B cell (primary cell): ENCODE results near the gene PHIP. TPM values are rescaled to one million over a fixed set of nuclear protein-coding genes. Genes with fewer than 3 reads are reported as not detected.

ENCODE experiments used
- ATAC-seq: fragments of 200-7000 bp; cut with Tn5 transposase; one replicate; pipeline ENCODE4 v1.10.0; 2021; ENCODE audit warnings: low read depth, mild to moderate bottlenecking, moderate number of reproducible peaks, moderate library complexity
- CTCF ChIA-PET: fragments of 350-600 bp; sonication (Branson Sonifier 250); formaldehyde crosslinking; loops from one replicate; lab custom pipeline; 2021; ENCODE audit warnings: antibody characterized with exemption, inconsistent platforms; lab: Charles Lee
- POLR2A ChIA-PET: fragments of 350-600 bp; sonication (Branson Sonifier 250); formaldehyde crosslinking; loops from one replicate; lab custom pipeline; 2021; ENCODE audit warnings: antibody characterized with exemption; lab: Charles Lee
- DNase-seq: peaks from one replicate; pipeline ENCODE4 v3.0.0; 2013
- H2AFZ ChIP-seq: 2 replicates; pipeline ENCODE4 v1.6.1; 2012; ENCODE audit warnings: mild to moderate bottlenecking, low read depth, low read length; ENCODE audit not compliant: insufficient read depth, poor library complexity, severe bottlenecking
- H3K27ac ChIP-seq, 2 donors: 1 replicate in 1 of 2; 2 replicates in 1 of 2; pipeline ENCODE4 v1.5.1; 2012 to 2013; ENCODE audit warnings: low read length in 2 of 2, mild to moderate bottlenecking in 2 of 2, moderate library complexity in 1 of 2
- H3K27me3 ChIP-seq, 4 experiments: fragments of 200-600 bp in 1 of 4; sonication (generic) in 1 of 4; replicated peaks in 1 of 4; 1 replicate in 2 of 4; 2 replicates in 2 of 4; pipeline versions ENCODE4 v1.6.1 to v1.7.0; 2013 to 2016; ENCODE audit warnings: low read length in 3 of 4, mild to moderate bottlenecking in 2 of 4, mixed read lengths in 1 of 4, moderate library complexity in 1 of 4; ENCODE audit not compliant: insufficient read depth in 4 of 4, control insufficient read depth in 3 of 4; ENCODE audit errors: control extremely low read depth in 1 of 4
- H3K36me3 ChIP-seq, 2 experiments: replicated peaks in 1 of 2; 1 replicate in 1 of 2; 2 replicates in 1 of 2; pipeline versions ENCODE4 v1.6.1 to v1.7.1; 2013; ENCODE audit warnings: low read length in 1 of 2; ENCODE audit not compliant: insufficient read depth in 2 of 2, control insufficient read depth in 1 of 2; ENCODE audit errors: control extremely low read depth in 1 of 2, extremely low read depth in 1 of 2
- H3K4me1 ChIP-seq, 2 donors: fragments of 200-600 bp in 1 of 2; sonication (generic) in 1 of 2; 1 replicate in 1 of 2; 2 replicates in 1 of 2; pipeline versions ENCODE4 v1.5.1 to v1.6.1; 2013 to 2017; ENCODE audit warnings: low read length in 2 of 2; ENCODE audit not compliant: control insufficient read depth in 2 of 2, insufficient read depth in 2 of 2
- H3K4me2 ChIP-seq: replicated peaks from 2 replicates; pipeline ENCODE3; 2012; ENCODE audit warnings: mild to moderate bottlenecking, low read depth, low read length; ENCODE audit not compliant: poor library complexity, severe bottlenecking
- H3K4me3 ChIP-seq, 5 experiments: fragments of 200-600 bp in 1 of 5; sonication (generic) in 1 of 5; 1 replicate in 3 of 5; 2 replicates in 2 of 5; pipeline versions ENCODE4 v1.5.1 to v1.7.0; 2011 to 2016; ENCODE audit warnings: low read length in 4 of 5, mild to moderate bottlenecking in 4 of 5, low read depth in 2 of 5, control low read depth in 1 of 5, moderate library complexity in 1 of 5; ENCODE audit not compliant: insufficient read depth in 1 of 5; ENCODE audit errors: control extremely low read depth in 1 of 5, extremely low read depth in 1 of 5
- H3K79me2 ChIP-seq: fragments of 200-600 bp; sonication (generic); one replicate; pipeline ENCODE4 v1.6.0; 2016; ENCODE audit warnings: low read length; ENCODE audit not compliant: control insufficient read depth, insufficient read depth
- H3K9ac ChIP-seq: fragments of 200-600 bp; sonication (generic); 2 replicates; pipeline ENCODE4 v1.6.1; 2017; ENCODE audit warnings: mild to moderate bottlenecking, low read length, moderate library complexity
- H3K9me3 ChIP-seq, 3 donors: one replicate each; pipeline versions ENCODE4 v1.6.1 to v1.7.1; 2013; ENCODE audit warnings: low read length in 2 of 3; ENCODE audit not compliant: control insufficient read depth in 2 of 3, insufficient read depth in 1 of 3; ENCODE audit errors: control extremely low read depth in 1 of 3
- H4K20me1 ChIP-seq: 2 replicates; pipeline ENCODE4 v1.6.0; 2012; ENCODE audit warnings: mild to moderate bottlenecking, low read length; ENCODE audit not compliant: insufficient read depth, control insufficient read depth, poor library complexity, severe bottlenecking
- H3K27ac Mint-ChIP-seq: one replicate; pipeline ENCODE4 v1.8.0; 2021; ENCODE audit warnings: mixed read lengths
- H3K27me3 Mint-ChIP-seq: one replicate; pipeline ENCODE4 v1.8.0; 2021; ENCODE audit warnings: mixed read lengths
- H3K4me1 Mint-ChIP-seq: one replicate; pipeline ENCODE4 v1.8.0; 2021; ENCODE audit warnings: mixed read lengths
- H3K4me3 Mint-ChIP-seq: one replicate; pipeline ENCODE4 v1.8.0; 2021; ENCODE audit warnings: mixed read lengths
- H3K9me3 Mint-ChIP-seq: one replicate; pipeline ENCODE4 v1.8.0; 2022; ENCODE audit warnings: mixed read lengths; ENCODE audit not compliant: insufficient read depth
- CTCF ChIP-seq: fragments of 200-600 bp; IDR thresholded peaks from one replicate; pipeline ENCODE4 v1.8.0; 2022; ENCODE audit warnings: antibody characterized with exemption, mild to moderate bottlenecking
- EZH2 ChIP-seq: IDR thresholded peaks from 2 replicates; pipeline ENCODE4 v1.6.1; 2012; ENCODE audit warnings: borderline replicate concordance, low read depth, mild to moderate bottlenecking, moderate library complexity, low read length; ENCODE audit not compliant: insufficient read depth, poor library complexity, severe bottlenecking
- WGBS: methylation state at CpG from one replicate; pipeline ENCODE4 v1.1.5; 2013; ENCODE audit warnings: missing lambda C conversion rate; ENCODE audit not compliant: insufficient coverage; 5-methylcytosine and 5-hydroxymethylcytosine counted together
- intact Hi-C: fragments of 100-400 bp; cut with micrococcal nuclease; formaldehyde crosslinking; loops from one replicate; pipeline ENCODE4 v1.10.0; 2022
- polyA plus RNA-seq: library from polyadenylated mRNA; depleted of rRNA; stranded (reverse); fragments of >200 nt; gene quantifications from 2 replicates; pipeline ENCODE4 v1.2.3, GENCODE V29; 2012
- total RNA-seq, 2 donors: library from RNA; stranded (reverse); fragments of 120-200 nt in 1 of 2; gene quantifications; 1 replicate in 1 of 2; 2 replicates in 1 of 2; pipeline versions ENCODE4 v1.2.3 to v1.2.4, GENCODE V29; 2013 to 2022

The PHIP gene
- total and polyA plus RNA-seq, 2 donors (not counting 1 experiment from before 2014, with no cell fraction given): 7.4 to 52.7 TPM

GRCh38 chr6:79065232-79065631, 12.8 kb downstream of the PHIP start:
- no peak for ATAC-seq
- Mint-ChIP-seq H3K4me3 (no peak overlapping the region), H3K4me1 (peaks cover 7% of the 10 kb centered on the region), H3K27me3 (no peaks in the 10 kb centered on the region), H3K9me3 (no peaks in the 10 kb centered on the region), H3K27ac (no peak overlapping the region)
- ChIA-PET CTCF (no interaction called here), POLR2A (no interaction called here)
- H3K4me3 ChIP-seq: no peak overlapping the region
- no peak overlapping the region for H2AFZ ChIP-seq
- peaks cover 65% of the 10 kb centered on the region for H3K79me2 ChIP-seq
- TF ChIP-seq CTCF (no peak), EZH2 (no peak)
- intact Hi-C loops: no loop called here
- no peaks in the 10 kb centered on the region for H3K36me3 ChIP-seq
- no peak for DNase-seq
- no peaks in the 10 kb centered on the region for H3K9me3 ChIP-seq
- peaks cover 9 to 14% of the 10 kb centered on the region in 2 donors for H3K4me1 ChIP-seq
- H4K20me1 ChIP-seq: peaks cover 45% of the 10 kb centered on the region
- no peak overlapping the region for H3K4me2 ChIP-seq
- WGBS: 77% methylated on average over 2 of the region's 2 CpGs
- H3K9ac ChIP-seq: no peak overlapping the region
- H3K27me3 ChIP-seq: no peaks in the 10 kb centered on the region
- no peak overlapping the region for H3K27ac ChIP-seq

GRCh38 chr6:79064635-79065034, 13.4 kb downstream of the PHIP start:
- TF ChIP-seq EZH2 (no peak), CTCF (no peak)
- H3K4me2 ChIP-seq: no peak overlapping the region
- H3K27ac ChIP-seq: no peak overlapping the region
- H3K4me3 ChIP-seq: no peak overlapping the region
- peaks cover 46% of the 10 kb centered on the region for H4K20me1 ChIP-seq
- no peak overlapping the region for H3K27ac Mint-ChIP-seq
- intact Hi-C loops: no loop called here
- ChIA-PET CTCF (no interaction called here), POLR2A (no interaction called here)
- no peak overlapping the region for H3K9ac ChIP-seq
- H3K4me1 Mint-ChIP-seq: peaks cover 6% of the 10 kb centered on the region
- peaks cover 8 to 14% of the 10 kb centered on the region in 2 donors for H3K4me1 ChIP-seq
- H3K27me3 Mint-ChIP-seq: no peaks in the 10 kb centered on the region
- peaks cover 66% of the 10 kb centered on the region for H3K79me2 ChIP-seq
- no peak overlapping the region for H3K4me3 Mint-ChIP-seq
- ATAC-seq: no peak
- no peak for DNase-seq
- no peak overlapping the region for H2AFZ ChIP-seq
- H3K9me3 Mint-ChIP-seq: no peaks in the 10 kb centered on the region
- no peaks in the 10 kb centered on the region for H3K27me3 ChIP-seq
- H3K36me3 ChIP-seq: peaks cover 1 to 5% of the 10 kb centered on the region in 2 experiments
- H3K9me3 ChIP-seq: no peaks in the 10 kb centered on the region
